Measurements from ENCODE around the gene C1orf21. TPM values are rescaled to one million over a fixed set of nuclear protein-coding genes. Genes with fewer than 3 reads are reported as not detected.

The C1orf21 gene
- total and polyA plus RNA-seq, 12 donors, result 23.2 to 177 (median 87.9) TPM

GRCh38 chr1:184351416-184351975, 35.3 kb upstream of the C1orf21 start:
- H3K4me3 ChIP-seq, result no peak overlapping the region
- H3K9me3 ChIP-seq (replicated peaks in 1 of 3), result no peaks in the 10 kb centered on the region
- 86 to 90% (median 89%) methylated on average over 3 of the region's 3 CpGs for WGBS, 4 donors
- no peaks in the 10 kb centered on the region for H3K36me3 ChIP-seq (replicated peaks in 1 of 2)
- TF ChIP-seq, protein P1, sequence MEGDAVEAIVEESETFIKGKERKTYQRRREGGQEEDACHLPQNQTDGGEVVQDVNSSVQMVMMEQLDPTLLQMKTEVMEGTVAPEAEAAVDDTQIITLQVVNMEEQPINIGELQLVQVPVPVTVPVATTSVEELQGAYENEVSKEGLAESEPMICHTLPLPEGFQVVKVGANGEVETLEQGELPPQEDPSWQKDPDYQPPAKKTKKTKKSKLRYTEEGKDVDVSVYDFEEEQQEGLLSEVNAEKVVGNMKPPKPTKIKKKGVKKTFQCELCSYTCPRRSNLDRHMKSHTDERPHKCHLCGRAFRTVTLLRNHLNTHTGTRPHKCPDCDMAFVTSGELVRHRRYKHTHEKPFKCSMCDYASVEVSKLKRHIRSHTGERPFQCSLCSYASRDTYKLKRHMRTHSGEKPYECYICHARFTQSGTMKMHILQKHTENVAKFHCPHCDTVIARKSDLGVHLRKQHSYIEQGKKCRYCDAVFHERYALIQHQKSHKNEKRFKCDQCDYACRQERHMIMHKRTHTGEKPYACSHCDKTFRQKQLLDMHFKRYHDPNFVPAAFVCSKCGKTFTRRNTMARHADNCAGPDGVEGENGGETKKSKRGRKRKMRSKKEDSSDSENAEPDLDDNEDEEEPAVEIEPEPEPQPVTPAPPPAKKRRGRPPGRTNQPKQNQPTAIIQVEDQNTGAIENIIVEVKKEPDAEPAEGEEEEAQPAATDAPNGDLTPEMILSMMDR (IDR thresholded peaks at IDR 0.05), result no peak
- no peak for TF ChIP-seq POLR2A (IDR thresholded peaks at IDR 0.05)
- peaks cover 5 to 6% of the 10 kb centered on the region in 2 donors for H3K4me1 ChIP-seq (replicated peaks in 1 of 2)
- intact Hi-C loops (cut with DNase I), result no loop called here
- H3K27me3 ChIP-seq, result no peaks in the 10 kb centered on the region
- no peak for DNase-seq
- no peak overlapping the region for H3K27ac ChIP-seq

DNA sequence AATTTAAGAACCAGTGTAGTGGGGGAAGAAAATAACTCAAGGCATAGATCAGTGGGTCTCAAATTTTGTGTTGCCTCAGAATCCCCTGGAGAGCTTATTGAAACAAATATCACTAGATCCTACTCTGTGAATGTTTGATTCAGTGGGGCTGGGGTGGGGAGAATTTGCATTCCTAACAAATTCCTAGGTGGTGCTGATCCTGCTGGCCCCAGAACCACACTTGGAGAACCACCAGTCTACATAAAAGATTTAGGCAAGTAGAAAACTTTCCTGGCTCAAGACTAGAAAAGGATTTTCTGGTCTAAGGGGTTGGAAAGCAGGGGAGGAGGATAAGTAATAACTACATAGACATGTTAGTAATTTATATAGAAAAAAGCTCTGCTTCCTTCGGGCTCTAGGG, 34.1 kb upstream of the C1orf21 start:
- H3K4me1 ChIP-seq (replicated peaks in 1 of 2), result peaks cover 6 to 7% of the 10 kb centered on the region in 2 donors
- no peaks in the 10 kb centered on the region for H3K27me3 ChIP-seq
- H3K36me3 ChIP-seq (replicated peaks in 1 of 2), result no peaks in the 10 kb centered on the region
- no peak overlapping the region for H3K4me3 ChIP-seq
- intact Hi-C loops (cut with DNase I), result no loop called here
- no peak for DNase-seq
- no peaks in the 10 kb centered on the region for H3K9me3 ChIP-seq (replicated peaks in 1 of 3)
- 85 to 100% (median 89%) methylated on average over 1 of the region's 1 CpG for WGBS, 4 donors
- H3K27ac ChIP-seq, result no peak overlapping the region
- TF ChIP-seq, protein P1 (IDR thresholded peaks at IDR 0.05), result no peak
- no peak for TF ChIP-seq POLR2A (IDR thresholded peaks at IDR 0.05)

- WGBS, 4 donors, result 81 to 93% (median 93%) methylated on average over 2 of the region's 2 CpGs
- TF ChIP-seq POLR2A (IDR thresholded peaks at IDR 0.05), result no peak
- TF ChIP-seq, protein P1 (IDR thresholded peaks at IDR 0.05), result no peak
- H3K36me3 ChIP-seq (replicated peaks in 1 of 2), result no peaks in the 10 kb centered on the region
- no peak overlapping the region for H3K27ac ChIP-seq
- H3K27me3 ChIP-seq, result no peaks in the 10 kb centered on the region
- H3K9me3 ChIP-seq (replicated peaks in 1 of 3), result no peaks in the 10 kb centered on the region
- intact Hi-C loops (cut with DNase I), result no loop called here
- no peak overlapping the region for H3K4me3 ChIP-seq
- H3K4me1 ChIP-seq (replicated peaks in 1 of 2), result peaks cover 6 to 7% of the 10 kb centered on the region in 2 donors
- DNase-seq, result no peak
Observed at GRCh38 chr1:184354719-184355118, 32.1 kb upstream of the C1orf21 start.

DNA sequence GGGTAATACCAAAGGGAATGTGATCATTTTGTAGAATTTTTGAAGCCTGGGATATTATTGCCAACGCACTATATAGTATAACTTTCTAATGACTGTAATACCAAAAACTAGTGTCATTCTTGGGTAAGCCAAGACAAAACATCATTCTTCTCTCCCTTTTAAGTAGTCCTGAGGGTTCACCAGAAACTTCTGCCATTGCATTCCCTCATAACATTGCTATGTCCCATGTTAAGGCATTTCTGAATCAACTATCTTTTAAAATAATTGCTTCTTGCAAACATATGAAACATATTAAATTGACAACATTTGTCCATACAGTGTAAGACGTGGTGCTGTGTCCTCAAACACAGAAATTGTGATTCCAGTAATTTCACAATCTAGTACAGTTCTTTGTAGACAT, 29.9 kb upstream of the C1orf21 start:
- Histone ChIP-seq H3K27me3 (no peaks in the 10 kb centered on the region), H3K36me3 (replicated peaks in 1 of 2) (no peaks in the 10 kb centered on the region), H3K9me3 (replicated peaks in 1 of 3) (no peaks in the 10 kb centered on the region), H3K4me3 (no peak overlapping the region), H3K27ac (no peak overlapping the region), H3K4me1 (replicated peaks in 1 of 2) (peaks cover 6 to 7% of the 10 kb centered on the region in 2 donors)
- WGBS, 4 donors, result 78 to 92% (median 83%) methylated on average over 2 of the region's 2 CpGs
- TF ChIP-seq, protein P1 (IDR thresholded peaks at IDR 0.05), result no peak
- no peak for DNase-seq
- intact Hi-C loops (cut with DNase I), result no loop called here
